C1 segment of cervical spinal cord (tissue), 14 donors: ENCODE measurements around the gene C18orf63.
"Not testable (repeated sequence)": the region's sequence is repeated elsewhere in the genome, so short reads cannot be mapped to it uniquely, and the experiment has no call there.

Experiments
- DNase-seq, 14 donors: peaks; one replicate each; lab custom pipeline; 2025; lab: John Stamatoyannopoulos, UW

C18orf63 gene

DNA sequence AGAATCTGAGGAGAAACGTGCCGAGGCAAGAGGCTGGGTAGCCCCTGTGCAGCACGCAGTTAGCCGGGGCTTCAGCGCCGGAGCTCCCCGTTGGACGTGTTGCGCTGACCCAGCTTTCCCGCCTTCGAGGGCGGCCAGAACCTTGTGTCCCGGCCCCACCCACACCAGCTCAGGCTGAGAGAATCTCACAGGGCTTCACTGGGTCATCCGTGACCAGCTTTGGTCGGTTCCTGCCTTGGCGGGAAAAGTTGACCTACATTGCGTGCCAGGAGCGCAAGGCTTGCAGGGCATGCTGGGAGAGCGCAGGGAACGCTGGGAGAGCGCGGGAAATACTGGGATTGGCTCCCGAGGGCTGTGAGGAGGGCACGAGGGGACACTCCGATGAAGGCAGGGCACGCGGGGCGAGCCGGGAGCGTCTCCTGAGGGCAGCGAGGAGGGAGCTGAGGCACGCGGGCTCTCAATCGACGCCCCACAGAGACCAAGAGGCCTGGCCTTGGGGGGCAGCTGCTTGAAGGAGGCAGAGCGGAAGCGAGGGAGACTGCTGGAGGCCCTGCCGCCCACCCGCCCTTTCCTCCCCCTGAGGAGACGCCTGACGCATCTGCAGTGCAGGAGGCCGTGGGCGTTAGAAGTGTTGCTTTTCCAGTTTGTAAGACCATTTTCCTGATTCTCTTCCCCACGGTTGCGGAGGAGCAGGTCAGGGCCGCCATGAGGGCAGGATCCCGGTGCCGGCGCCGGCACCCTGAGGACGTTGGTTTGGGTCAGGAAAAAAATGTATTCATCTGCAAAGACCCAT, at the start of gene C18orf63:
C18orf63 (plus strand) TSS at position 376 of the 793 bp plus-strand sequence. CDS start 2,027 bp downstream, outside the sequence.
- DNase-seq: peak in 1 of 14 donors; percentile 2

DNA sequence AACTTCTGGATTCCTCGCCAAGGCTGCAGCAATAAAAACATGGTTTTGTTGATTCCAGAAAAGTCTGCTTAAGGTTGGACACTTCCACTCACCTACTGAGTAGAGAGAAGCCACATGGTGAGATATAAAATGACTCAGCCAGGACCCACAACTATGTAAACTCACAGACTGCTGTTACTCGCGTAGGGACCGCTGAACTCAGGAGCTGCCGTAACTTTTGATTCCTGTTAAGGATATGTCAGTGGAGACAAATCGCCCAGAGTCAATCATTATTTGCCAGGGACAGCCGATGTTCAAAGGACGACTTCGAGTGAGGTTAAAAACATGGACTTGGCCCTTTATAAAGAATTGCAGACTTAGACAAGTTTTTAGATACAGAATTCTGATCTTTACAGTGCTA, 49.5 kb upstream of the C18orf63 start:
- no peak for DNase-seq

DNA sequence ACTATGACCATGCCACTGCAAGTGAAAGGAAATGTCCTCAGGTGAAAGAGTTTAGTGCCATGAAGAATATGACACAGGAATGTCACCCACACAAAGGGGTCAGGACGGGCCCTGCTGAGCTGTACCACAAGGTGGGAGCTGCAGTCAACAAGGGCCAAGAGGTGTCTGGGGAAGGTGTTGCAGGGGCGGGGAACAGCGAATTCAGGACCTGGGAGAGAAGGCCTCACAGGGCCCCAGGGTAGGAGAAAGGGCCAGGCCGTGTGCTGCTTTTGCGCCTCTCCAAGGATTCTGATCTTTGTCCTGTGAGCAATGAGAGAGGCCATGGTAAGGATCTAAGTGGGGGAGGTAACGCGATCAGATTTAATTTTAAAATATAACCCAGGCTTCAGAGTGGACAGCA, 47.5 kb upstream of the C18orf63 start:
- no peak for DNase-seq

DNA sequence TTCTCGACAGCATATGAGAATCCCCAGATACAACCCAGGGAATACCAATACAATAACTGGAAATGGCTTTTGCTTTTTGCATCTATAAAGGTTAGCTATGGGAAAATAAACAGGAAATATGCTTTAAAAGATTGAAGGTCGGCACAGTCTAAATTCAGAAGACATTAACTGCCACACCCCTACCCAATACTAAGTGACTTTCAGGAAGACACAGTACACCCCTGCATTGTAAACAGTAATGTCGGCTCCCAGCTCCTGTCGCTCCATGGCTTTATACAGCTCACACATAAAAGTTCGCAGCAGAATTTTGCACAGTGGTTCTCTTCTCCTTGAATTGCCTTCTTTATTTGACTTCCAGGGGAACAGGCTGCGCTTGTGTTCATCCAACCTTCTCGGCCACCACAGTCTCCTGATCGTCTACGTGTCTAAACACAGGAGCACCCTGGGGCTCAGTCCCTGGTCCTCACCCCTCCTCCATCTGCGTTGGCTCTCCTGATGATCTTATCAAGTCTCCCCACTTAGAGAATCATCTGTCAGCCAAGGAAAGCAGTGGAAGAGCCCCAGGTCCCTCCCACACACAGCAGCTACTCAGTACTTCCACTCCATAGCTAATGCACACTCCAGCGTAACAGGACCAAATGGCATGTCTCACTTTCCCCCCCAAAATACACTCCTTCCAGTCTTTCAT, 46.6 kb upstream of the C18orf63 start:
- DNase-seq: no peak

DNA sequence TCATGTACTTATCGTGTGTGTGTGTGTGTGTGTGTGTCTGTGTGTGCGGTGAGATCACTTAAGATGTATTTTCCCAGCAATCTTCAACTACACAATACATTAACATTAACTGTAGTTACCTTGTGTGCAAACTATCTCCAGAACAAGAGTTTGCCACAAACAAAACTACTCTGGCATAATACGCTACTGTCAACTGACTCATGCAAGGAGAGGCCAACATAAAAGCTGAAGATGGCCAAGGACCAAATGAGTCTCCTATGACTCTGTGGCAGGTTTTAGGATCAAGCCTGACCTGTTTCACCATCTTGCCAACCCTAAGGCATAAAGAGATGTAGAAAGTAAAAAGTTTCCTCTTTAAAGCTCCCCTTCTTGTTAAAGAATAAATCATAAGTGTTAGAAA, 44.0 kb upstream of the C18orf63 start:
- no peak for DNase-seq

DNA sequence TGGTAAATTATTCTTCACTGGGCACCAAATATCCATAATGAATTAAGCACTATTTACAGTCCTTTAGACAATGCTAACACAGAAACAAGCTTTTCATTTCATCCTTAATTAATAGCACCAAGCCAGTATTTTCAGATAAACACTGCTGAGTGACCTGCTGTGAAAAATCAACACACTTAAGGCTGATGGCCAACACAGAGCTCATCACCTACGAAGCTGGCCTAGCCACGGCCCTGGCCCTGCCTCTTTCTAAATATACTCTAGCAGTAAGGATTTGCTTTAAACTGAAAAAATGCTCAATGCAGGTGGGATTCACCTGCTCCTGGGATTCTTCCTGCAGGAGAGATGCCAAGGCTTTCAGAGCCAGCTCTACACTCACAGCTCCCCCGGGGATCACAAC, 42.2 kb upstream of the C18orf63 start:
- DNase-seq: peak in 1 of 14 donors; percentile 18

DNA sequence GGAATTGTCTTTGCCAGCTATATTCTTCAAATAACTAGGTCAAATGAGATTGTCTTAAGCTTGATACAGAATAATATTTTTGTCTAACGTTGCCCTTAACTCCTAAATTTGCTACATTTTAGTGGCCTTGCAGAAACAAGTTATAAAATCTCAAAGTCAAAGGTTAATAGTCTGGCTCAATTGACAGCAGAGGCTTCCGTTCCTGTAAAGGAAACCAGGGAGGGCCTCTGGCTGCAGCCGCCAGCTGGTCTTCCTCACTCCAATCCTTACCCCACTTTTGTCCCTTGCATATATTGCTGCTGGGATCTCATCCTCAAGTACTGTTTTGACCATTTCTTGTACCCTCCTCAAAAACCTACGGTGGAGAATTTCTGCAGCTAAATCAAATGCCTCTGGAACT, 40.9 kb upstream of the C18orf63 start:
- no peak for DNase-seq

DNA sequence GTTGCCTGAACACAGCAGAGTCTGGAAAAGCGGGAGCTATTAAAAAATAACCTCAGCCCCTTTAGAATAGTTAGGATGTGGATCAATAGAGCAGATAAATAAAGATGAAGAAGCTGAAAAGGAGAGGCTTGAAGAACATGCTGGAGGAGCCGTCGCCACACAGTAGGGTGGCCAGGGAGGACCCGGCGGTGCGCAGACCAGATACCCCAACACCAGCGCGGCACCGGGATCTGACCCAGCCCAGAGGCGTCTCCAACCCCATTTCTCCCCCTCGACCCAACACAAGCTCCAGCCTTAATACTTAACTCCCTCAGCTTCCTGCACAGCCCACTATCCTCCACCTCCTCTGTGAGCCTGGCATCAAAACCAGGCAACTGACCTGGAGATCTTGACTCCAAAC, 39.9 kb upstream of the C18orf63 start:
- no peak for DNase-seq

DNA sequence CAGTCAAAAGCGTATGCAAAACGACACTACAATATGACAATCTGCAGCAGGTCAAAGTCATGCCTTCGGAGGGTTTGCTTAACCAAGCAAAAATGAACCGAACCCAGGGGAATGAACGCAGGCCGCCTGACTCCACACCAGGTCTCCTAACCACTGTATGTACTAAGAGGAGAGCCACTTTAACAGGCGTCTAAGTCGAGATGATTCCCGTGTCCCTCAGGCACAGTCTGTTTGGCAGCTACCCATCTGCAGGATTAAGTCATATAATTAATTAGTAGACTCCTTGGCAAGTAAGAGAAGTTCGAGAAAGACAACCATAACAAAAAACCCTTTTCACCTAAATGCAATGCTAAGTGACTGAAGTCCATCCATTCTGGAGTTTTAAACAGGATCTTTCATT, 39.0 kb upstream of the C18orf63 start:
- DNase-seq: peak in 1 of 14 donors; percentile 29

DNA sequence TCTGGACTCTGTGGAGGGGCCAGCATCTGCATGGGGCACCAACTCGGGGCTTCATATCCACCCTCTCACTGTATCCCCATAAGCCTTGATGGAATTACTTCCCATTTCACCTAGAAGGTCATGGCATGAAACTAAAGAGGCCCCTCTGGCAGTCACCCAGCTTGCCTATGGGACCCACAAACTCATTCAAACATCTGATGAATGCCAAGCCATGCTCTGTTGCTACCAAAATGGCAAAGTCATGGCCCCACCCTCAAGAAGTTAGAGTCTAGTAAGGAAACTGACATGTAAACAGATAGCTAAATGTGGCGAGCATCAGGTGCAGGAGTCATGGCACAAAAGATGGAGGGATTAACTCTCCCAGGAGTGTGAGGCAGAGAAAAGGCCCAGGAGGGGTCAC, 38.3 kb upstream of the C18orf63 start:
- DNase-seq: no peak

DNA sequence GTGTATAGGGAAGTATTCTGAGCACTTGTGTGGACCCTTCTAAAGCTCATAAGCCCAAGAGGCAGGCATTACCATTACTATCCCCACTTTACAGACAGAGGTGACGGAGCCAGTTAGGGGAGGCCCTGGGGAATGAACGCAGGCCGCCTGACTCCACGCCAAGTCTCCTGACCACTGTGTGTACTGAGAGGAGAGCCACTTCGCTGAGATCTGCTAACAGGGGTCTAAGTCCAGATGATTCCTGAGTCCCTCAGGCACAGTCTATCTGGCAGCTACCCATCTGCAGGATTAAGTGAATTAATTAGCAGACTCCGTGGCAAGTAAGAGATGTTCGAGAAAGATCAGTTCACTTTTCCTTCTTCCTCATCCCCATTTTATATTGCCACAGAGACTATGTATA, 37.6 kb upstream of the C18orf63 start:
- DNase-seq: no peak

DNA sequence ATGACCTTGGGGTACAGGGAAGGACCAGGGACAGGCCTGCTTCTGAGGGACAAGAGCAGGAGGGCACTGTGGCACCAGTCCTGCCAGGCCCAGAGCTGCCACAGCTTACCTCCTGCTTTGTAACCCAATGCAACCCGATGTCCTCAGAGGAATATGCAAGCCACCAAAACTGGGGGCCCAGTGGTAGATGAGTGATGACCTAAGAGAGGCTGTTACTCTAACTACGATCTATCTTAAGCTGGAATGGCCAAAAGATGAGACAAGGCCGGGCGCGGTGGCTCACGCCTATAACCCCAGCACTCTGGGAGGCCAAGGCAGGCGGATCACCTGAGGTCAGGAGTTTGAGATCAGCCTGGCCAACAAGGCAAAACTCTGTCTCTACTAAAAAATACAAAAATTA, 36.7 kb upstream of the C18orf63 start:
- DNase-seq: no peak

DNA sequence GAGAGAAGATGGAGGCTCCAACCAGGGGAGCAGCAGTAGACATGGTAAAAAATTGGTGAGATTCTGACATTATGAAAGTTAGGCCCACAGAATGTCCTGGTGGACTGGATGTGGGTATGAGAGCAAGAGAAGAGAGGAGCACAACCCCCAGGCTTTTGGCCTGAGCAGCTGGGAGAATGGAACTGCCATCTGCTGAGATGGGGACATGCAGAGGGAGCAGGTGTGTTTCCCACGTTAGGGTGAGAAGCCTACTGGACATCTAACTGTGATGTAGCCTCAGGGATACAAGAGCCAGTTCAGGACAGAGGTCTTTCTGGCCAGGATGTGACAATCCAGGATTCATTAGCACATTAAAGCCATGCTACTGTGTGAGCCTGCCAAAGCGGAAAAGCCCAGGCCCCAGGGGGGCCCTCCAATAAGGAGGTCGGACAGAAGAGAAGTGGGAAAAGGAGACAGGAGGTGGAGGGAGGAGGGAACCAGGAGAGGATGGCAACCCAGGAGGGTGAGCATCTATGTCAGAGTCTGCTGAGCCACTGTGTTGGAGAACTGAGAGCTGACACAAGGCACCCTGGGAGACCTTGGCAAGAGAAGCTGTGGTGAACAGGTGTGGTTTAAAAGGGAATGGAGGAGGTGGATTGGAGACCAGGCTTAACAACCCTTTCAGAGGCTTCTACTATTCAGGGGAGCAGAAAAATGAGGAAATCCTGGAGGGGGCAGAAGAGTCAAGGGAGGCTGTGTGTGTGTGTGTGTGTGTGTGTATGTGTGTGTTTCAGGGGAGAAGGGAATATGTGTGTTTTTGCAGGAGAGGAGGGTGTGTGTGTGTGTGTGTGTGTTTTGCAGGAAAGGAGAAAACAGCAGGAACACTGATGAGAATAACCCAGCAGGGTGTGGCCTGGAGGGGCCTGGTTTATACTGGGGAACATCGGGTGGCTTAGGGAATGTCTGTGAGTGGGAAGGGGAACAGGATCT, 34.3 kb upstream of the C18orf63 start:
- DNase-seq: peak in 2 of 14 donors; percentile 22 to 99

DNA sequence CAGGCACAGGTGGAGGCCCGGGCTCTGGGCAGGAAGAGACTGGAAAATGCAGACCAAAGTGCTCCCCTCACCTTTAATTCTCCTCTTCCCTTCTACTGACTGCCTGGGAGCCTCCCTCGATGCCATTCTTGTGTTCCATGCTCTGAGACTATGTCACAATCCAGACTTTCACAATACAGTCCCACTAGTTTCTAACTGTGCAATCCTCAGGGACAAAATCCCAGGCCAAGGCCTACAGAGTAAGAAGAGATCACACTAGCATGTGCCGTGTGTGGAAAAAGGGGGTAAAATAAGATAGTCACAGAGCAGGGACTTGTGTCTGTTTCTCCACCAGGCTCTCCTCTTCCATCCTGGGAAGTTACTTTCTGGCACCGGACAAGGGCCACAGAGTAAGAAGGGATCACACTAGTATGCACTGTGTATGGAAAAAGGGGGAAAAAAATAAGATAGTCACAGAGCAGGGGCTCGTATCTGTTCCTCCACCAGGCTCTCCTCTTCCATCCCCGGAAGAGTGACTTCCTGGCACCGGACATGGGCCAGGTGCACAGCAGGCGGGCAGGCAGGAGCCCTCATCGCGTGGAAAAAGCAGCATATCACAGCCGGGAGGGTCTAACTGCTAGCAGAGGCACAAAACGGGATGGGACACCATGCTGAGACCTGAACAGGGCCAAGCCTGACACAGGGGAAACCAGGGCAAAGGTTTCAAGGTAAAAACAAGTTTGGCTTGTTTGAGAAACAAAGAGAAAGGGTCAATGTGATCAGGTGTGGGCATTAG, 33.5 kb upstream of the C18orf63 start:
- DNase-seq: peak in 1 of 14 donors; percentile 51

DNA sequence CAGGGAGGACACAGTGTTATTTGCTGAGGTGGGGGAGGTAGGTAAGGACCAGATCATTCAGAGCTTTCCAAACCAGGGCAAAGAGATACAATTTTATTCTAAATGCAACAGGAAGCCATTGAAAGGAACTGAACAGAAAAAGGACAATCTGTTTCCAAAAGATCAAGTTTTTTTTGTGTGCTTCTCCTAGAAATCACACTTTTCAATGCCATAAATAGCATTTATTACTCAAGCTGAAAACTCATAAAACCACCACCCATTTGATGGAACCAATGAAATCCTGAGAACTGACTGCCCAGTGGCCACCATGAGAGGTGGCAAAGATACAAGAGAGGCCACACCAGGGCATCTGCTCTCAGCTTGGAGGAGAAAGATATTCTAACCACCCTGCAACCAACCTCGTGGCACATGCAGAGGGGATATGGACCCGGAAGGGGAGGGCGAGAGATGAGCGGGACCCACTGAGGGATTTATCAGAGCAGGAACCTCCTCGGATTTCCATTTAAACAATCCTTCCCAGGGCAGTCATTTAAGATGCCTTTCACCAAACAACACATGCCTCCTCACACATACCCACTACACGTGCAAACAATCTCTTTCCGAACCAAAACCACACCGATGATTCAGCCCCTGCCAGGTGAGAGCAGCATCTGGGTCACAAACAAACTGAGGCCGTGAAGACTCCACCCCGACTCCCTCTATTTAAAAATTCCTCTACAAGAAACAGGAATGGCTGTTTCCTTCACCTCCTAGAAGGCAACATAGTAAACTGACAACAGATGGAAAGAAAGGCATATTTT, 32.7 kb upstream of the C18orf63 start:
- no peak for DNase-seq

DNA sequence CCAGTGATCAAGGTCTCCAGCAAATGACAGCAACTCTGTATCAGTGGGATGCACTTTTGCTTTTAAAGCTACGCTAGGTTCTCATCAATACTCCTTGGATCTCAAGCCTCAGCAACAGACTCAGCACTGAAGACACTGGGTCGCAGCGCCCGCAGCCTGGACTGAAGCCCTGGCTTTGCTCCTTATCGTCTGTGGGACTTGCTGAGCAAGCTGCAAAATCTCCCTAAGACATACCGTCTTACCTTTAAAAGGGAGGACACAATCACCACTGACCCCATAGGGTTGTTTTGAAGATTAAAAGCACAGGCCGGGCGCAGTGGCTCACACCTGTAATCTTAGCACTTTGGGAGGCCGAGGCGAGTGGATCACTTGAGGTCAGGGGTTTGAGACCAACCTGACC, 32.0 kb upstream of the C18orf63 start:
- peak in 1 of 14 donors; percentile 40 for DNase-seq

DNA sequence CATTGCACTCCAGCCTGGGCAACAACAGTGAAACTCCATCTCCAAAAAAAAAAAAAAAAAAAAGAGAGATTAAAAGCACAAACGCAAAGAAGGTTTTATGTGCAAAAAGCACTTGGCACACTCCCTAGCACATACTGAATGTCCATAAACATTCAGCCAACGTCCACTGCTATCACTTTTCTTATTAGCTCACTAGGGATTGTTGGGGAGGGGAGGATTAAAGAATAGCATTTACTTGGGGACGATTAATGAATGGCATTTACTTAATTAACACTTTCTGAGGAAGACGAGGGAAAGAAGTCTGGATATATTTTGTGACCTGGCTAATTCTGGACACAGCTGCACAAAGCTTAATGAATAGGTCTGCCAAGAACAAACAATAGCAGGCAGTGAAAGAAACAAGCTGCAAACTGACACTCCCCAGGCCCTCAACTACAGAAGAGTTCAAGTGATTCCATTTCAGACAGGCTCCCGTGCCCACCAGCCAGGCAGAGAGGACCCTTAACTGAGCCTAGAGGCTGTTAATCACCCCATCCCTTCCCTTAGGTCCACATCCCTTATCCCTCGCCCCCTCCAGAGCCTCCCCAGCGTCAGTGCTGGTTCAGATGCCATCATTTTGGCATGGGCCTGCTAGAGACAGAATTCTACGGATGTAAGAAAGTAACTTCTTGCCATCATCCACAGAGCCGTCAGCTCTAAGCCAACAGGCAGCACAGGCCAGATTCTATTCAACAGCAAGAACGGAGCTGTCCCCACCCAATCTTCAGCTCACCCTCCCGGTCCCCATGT, 31.3 kb upstream of the C18orf63 start:
- DNase-seq: peak in 6 of 14 donors; percentile 23 to 36 (median 31)

DNA sequence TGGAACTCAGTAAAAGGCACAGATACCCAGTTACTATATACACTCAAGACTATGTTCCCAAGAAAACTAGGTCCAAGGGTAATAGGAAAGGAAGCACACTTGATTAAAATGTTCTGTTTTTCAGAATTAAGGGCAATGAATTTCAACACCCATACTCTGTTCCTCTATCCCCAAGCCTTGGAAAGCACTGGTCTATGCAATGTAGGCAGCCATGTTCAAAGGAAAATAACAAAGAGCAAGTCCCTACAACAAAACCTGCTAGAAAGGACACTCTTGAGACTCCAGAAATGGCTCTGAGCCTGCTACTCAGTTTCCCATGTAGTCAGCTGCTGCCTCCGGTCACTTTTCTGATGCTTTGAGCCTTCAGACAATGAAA, 30.7 kb upstream of the C18orf63 start:
- DNase-seq: no peak

DNA sequence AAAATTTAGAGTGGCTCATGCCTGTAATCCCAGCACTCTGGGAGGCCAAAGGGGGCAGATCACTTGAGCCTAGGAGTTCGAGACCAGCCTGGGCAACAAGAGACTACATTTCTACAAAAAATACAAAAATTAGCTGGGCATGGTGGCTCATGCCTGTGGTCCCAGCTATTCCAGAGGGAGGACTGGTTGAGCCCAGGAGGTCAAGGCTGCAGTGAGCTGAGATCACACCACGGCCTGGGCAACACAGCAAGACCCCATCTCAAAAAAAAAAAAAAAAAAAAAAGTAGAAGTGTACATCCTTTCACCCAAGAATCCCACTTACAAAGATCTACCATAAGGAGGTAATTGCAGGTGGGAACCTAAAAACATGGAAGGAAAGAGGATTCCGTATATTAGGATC, 30.1 kb upstream of the C18orf63 start:
- not testable (repeated sequence) for DNase-seq
